ENCODE data around the gene HNF4A.

The HNF4A gene

GRCh38 chr20:44427804-44428173 is 72.3 kb downstream of the HNF4A start:
- DNase-seq = no peak

GRCh38 chr20:44428174-44429016 is 72.9 kb downstream of the HNF4A start:
- no peak for DNase-seq

DNA sequence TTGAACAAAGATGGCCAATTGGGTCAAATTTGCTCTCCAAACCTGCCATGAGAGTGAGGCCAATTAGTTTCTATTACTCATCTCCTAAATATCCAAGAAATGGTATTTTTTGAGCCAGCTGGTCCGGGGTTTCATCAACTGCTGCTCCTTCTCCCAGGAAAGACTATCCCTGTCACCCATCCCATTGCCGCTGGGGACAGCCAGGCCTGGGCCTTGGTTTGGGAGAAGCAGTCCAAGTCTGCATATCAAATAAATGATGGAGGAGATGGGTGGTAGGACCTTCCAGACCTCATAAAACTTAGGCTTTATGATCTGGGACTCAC is 73.5 kb downstream of the HNF4A start:
- DNase-seq = no peak

DNA sequence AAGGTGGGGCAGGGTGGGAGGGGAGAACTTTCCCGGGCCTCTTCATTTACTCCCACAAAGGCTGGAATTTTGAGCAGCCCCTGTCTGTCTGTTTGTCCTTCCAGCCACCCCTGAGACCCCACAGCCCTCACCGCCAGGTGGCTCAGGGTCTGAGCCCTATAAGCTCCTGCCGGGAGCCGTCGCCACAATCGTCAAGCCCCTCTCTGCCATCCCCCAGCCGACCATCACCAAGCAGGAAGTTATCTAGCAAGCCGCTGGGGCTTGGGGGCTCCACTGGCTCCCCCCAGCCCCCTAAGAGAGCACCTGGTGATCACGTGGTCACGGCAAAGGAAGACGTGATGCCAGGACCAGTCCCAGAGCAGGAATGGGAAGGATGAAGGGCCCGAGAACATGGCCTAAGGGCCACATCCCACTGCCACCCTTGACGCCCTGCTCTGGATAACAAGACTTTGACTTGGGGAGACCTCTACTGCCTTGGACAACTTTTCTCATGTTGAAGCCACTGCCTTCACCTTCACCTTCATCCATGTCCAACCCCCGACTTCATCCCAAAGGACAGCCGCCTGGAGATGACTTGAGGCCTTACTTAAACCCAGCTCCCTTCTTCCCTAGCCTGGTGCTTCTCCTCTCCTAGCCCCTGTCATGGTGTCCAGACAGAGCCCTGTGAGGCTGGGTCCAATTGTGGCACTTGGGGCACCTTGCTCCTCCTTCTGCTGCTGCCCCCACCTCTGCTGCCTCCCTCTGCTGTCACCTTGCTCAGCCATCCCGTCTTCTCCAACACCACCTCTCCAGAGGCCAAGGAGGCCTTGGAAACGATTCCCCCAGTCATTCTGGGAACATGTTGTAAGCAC is 74.1 kb downstream of the HNF4A start:
- no peak for DNase-seq

GRCh38 chr20:44430270-44431065 is 75.0 kb downstream of the HNF4A start:
- no peak for DNase-seq

DNA sequence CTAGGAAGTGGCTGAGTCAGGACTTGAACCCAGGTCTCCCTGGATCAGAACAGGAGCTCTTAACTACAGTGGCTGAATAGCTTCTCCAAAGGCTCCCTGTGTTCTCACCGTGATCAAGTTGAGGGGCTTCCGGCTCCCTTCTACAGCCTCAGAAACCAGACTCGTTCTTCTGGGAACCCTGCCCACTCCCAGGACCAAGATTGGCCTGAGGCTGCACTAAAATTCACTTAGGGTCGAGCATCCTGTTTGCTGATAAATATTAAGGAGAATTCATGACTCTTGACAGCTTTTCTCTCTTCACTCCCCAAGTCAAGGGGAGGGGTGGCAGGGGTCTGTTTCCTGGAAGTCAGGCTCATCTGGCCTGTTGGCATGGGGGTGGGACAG is 75.6 kb downstream of the HNF4A start:
- DNase-seq = no peak

DNA sequence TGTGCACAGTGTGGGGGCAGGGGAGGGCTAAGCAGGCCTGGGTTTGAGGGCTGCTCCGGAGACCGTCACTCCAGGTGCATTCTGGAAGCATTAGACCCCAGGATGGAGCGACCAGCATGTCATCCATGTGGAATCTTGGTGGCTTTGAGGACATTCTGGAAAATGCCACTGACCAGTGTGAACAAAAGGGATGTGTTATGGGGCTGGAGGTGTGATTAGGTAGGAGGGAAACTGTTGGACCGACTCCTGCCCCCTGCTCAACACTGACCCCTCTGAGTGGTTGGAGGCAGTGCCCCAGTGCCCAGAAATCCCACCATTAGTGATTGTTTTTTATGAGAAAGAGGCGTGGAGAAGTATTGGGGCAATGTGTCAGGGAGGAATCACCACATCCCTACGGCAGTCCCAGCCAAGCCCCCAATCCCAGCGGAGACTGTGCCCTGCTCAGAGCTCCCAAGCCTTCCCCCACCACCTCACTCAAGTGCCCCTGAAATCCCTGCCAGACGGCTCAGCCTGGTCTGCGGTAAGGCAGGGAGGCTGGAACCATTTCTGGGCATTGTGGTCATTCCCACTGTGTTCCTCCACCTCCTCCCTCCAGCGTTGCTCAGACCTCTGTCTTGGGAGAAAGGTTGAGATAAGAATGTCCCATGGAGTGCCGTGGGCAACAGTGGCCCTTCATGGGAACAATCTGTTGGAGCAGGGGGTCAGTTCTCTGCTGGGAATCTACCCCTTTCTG is 76.2 kb downstream of the HNF4A start:
- no peak for DNase-seq

DNA sequence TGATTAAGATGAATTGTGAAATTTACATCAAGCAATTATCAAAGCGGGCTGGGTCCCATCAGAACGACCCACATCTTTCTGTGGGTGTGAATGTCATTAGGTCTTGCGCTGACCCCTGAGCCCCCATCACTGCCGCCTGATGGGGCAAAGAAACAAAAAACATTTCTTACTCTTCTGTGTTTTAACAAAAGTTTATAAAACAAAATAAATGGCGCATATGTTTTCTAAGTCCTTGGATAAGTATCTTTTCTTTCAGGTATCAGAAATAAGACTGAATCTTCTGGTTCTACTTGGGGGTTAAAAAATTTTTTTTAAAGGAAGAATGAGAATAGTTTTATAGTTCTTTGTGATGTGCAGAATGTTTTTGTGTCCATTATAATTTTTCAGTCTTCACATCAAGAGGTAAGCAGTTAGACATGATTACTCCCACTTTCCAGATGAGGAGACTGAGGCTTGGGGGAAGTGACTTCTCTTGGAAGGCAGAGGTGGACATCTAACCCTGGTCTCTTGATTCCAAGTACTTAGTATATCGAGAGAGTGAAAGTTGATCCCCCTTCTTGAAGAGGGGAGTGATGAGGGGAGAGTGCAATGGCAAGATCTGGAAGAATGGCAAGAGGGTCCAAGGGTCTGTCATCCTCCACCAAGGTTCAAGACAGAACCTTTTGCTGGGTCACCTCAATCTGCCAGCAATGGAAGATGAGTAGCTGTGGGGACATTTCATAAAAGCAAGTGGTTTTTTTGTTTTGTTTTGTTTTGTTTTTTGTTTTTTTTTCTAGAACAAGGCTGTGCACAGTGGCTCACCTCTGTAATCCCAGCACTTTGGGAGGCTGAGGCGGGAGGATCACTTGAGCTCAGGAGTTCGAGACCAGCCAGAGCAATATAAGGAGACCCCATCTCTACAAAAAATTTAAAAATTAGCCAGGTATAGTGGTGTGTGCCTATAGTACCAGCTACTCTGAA is 77.4 kb downstream of the HNF4A start:
- no peak for DNase-seq

DNA sequence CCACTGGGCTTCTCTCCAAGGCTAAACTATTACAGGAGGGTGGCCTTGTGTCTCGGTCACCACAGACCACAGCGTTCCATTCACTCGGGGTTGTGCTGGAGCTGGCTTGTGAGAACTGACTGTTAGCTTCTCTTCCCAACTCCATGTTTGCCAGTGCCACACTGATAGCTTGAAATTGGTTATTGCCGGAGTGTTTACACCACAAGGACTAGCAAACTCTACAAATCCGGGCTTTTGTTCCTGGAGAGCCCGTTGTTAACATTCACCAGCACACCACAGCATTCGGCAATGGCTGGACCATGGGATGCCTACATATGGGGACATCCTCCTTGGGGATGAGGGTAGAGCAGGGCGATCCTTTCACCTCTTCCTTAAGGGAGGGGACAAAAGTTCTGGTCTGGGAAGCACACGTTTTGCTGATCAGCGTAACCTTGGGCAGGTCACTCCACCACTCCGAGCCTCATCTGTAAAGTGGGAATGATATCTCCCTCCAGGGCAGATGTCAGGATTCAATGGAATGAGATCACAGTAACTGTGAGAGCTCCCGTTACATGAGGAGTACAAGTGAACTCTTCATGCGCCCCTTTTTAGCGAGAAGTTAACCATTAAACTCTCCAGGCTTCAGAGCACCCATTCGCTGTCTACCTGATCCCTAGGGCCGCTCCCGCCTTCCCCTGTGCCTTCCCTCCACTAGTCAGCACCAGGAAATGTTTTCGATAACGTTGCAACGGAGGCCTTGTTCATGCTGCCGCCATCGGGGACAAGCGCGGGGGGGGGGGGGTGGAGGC is 78.4 kb downstream of the HNF4A start:
- DNase-seq = no peak

GRCh38 chr20:44435630-44436335 is 80.3 kb downstream of the HNF4A start:
- DNase-seq = no peak

- DNase-seq = no peak
These were observed 80.9 kb downstream of the HNF4A start for GRCh38 chr20:44436393-44436792.

DNA sequence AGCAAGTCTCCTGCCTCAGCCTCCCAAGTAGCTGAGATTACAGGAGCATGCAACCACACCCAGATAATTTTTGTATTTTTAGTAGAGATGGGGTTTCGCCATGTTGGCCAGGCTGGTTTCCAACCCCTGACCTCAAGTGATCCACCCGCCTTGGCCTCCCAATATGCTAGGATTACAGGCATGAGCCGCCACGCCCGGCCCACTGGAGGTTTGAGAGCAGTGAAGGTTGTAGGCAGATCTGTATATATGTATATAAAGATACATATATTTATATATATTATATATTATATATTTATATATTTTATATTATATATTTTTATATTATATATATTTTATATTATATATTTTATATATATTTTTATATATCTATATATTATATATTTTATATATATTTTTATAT is 82.0 kb downstream of the HNF4A start:
- no peak for DNase-seq

DNA sequence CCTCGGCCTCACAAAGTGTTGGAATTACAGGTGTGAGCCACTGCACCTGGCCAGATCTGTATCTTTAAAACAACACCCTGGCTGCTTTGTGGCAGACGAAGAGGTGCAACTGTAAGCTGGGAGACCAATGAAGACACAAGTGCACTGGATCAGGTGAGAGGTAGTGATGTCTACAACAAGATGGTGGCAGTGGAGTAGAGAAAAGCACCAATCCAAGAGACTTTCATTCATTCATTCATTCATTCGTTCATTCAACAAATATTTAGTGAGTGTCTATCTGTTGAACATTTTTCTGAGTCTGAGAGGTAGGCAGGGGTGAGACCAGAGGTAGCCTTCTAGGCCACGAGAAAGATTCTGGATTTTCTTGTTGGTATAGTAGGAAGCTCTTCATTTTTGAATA is 83.3 kb downstream of the HNF4A start:
- DNase-seq = no peak

DNA sequence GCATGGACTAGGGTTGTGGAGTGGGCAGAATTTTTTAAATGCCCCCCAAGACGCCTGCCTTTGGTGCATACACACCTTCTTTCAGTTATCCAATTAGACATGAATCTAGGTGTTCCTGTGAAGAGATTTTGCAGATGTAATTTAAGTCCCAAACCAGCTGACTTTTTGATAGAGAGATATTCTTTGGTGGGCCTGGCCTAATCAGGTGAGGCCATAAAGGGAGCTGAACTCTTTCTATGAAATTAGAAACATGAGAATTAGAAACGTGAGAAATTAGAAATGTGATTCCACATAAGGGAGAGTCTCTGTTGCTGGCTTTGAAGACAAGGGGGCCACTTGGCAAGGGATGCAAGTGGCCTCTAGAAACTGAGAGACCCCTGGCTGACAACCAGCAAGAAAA is 83.8 kb downstream of the HNF4A start:
- DNase-seq = no peak

- no peak for DNase-seq
These were observed 87.0 kb downstream of the HNF4A start for GRCh38 chr20:44442298-44443070.

DNA sequence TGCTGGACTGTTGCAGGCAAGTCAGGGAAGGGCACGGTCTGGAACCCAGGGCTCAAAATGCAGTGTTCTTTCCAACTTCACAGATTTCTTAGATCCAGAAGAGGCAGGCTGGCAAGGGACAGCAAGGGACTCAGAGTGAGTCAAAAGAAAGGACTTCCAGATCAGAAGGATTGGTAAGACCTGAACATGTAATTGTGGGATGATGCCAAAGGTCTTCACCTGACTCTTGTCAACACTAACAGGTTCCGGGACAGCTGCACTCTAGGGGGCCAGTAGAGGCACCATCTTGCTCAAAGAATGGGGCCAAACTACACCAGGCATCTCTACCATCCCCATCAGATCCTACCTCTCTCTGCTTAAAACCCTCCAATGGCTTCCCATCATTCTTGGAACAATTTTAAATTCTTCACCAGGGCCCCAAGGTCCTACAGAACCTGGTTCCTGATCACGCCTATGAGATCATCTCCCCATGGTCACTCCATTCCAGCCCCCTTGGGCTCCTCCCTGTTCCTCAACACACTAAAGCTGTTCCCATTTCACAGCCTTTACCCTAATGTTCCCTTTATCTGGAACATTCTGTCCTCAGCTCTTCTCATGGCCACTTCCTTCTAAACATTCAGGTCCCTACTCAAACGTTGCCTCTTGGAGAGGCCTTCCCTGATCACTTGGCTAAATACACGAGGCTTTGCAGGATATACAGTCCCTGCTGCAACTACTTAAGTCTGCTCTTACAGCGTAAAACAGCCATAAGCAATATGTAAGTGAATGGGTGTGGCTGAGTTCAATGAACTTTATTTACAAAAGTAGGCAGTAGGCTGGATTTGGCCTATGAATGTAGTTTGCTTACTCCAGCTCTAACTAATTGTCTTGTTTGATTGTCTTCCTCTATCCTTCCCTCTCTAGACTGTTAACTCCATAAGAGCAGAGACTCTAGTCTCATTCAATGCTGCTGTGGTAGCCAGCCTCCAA is 90.5 kb downstream of the HNF4A start:
- DNase-seq = no peak

GRCh38 chr20:44447827-44448419 is 92.4 kb downstream of the HNF4A start:
- no peak for DNase-seq

All from CD4-positive, alpha-beta T cell treated with Interleukin-4 for 4 hours (primary cell).